ENCODE data around the gene DRGX.

GRCh38 chr10:49397036-49397999 lies 1.4 kb upstream of the DRGX start:
- no peak for TF ChIP-seq CTCF (IDR thresholded peaks at IDR 0.05)
- TF ChIP-seq ZFX (IDR thresholded peaks at IDR 0.05; ENCODE audit: borderline replicate concordance) = no peak
